Endothelial cell of umbilical vein (primary cell): ENCODE results near the gene RAB2B. TPM values are rescaled to one million over a fixed set of nuclear protein-coding genes. Genes with fewer than 3 reads are reported as not detected.

Source experiments
- BruUV-seq: library from RNA; stranded (reverse); fragments of 400-500 nt; replicated peaks from 2 replicates; lab custom pipeline; 2021; lab: Mats Ljungman, UMichigan
- CTCF ChIA-PET: fragments of 300-600, 350-600 bp; sonication (Branson Sonifier 250); formaldehyde crosslinking; loops from one replicate; lab custom pipeline; 2021; ENCODE audit warnings: antibody characterized with exemption, inconsistent platforms; lab: Charles Lee
- POLR2A ChIA-PET: fragments of 300-600, 350-600 bp; sonication (Branson Sonifier 250); formaldehyde crosslinking; loops from one replicate; lab custom pipeline; 2021; ENCODE audit warnings: antibody characterized with exemption, inconsistent platforms; lab: Charles Lee
- DNase-seq: peaks from one replicate; pipeline ENCODE4 v3.0.0-alpha.2; 2011; ENCODE audit warnings: low read depth, low spot score
- FAIRE-seq: peaks from 2 replicates; lab custom pipeline; 2011; peaks lifted over from hg19 to GRCh38; lab: Jason Lieb, UNC
- H2AFZ ChIP-seq: 2 replicates; pipeline ENCODE4 v1.6.0; 2012; ENCODE audit warnings: low read depth, low read length, control low read depth, inconsistent platforms
- H3K27ac ChIP-seq: 2 replicates; pipeline ENCODE4 v1.5.1; 2011; ENCODE audit warnings: low read depth, mild to moderate bottlenecking, control low read depth, low read length, moderate library complexity; ENCODE audit not compliant: insufficient read depth
- H3K27me3 ChIP-seq, 2 experiments: 2 replicates each; pipeline versions ENCODE4 v1.6.0 to v1.6.1; 2011; ENCODE audit warnings: low read length in 2 of 2, mixed read lengths in 1 of 2; ENCODE audit not compliant: control insufficient read depth in 2 of 2, insufficient read depth in 2 of 2
- H3K36me3 ChIP-seq, 2 experiments: 2 replicates in 1 of 2; 3 replicates in 1 of 2; pipeline ENCODE4 v1.5.1; 2011; ENCODE audit warnings: low read length in 2 of 2, mild to moderate bottlenecking in 1 of 2, moderate library complexity in 1 of 2; ENCODE audit not compliant: control insufficient read depth in 2 of 2, insufficient read depth in 2 of 2; ENCODE audit errors: extremely low read depth in 1 of 2
- H3K4me1 ChIP-seq: 3 replicates; pipeline ENCODE4 v1.5.1; 2011; ENCODE audit warnings: mild to moderate bottlenecking, low read length; ENCODE audit not compliant: control insufficient read depth, insufficient read depth; ENCODE audit errors: extremely low read depth
- H3K4me2 ChIP-seq: 2 replicates; pipeline ENCODE4 v1.6.1; 2011; ENCODE audit warnings: low read length, control low read depth, mixed read lengths; ENCODE audit not compliant: insufficient read depth
- H3K4me3 ChIP-seq, 3 experiments: fragments of 200-600 bp in 1 of 3; sonication (generic), shearing (Covaris generic) in 1 of 3; replicated peaks in 1 of 3; 2 replicates each; pipeline ENCODE4 v1.5.1; 2011 to 2016; ENCODE audit warnings: control low read depth in 3 of 3, low read length in 3 of 3, mild to moderate bottlenecking in 2 of 3, inconsistent platforms in 1 of 3, low read depth in 1 of 3, moderate library complexity in 1 of 3; ENCODE audit not compliant: insufficient read depth in 1 of 3
- H3K79me2 ChIP-seq: 2 replicates; pipeline ENCODE4 v1.6.0; 2012; ENCODE audit warnings: low read length, inconsistent platforms; ENCODE audit not compliant: control insufficient read depth, insufficient read depth
- H3K9ac ChIP-seq: replicated peaks from 2 replicates; pipeline ENCODE3; 2011; ENCODE audit warnings: low read length, control low read depth; ENCODE audit not compliant: insufficient read depth; ENCODE audit errors: extremely low read depth
- H3K9me1 ChIP-seq: replicated peaks from 3 replicates; pipeline ENCODE4 v1.6.0; 2011; ENCODE audit warnings: mild to moderate bottlenecking, low read length; ENCODE audit not compliant: control insufficient read depth, insufficient read depth; ENCODE audit errors: extremely low read depth
- H3K9me3 ChIP-seq: replicated peaks from 2 replicates; pipeline ENCODE4 v1.5.1; 2012; ENCODE audit warnings: low read length, inconsistent platforms; ENCODE audit not compliant: control insufficient read depth, insufficient read depth
- H4K20me1 ChIP-seq: replicated peaks from 2 replicates; pipeline ENCODE3; 2011; ENCODE audit warnings: mild to moderate bottlenecking, low read length; ENCODE audit not compliant: control insufficient read depth, insufficient read depth; ENCODE audit errors: extremely low read depth
- EZH2 ChIP-seq: IDR thresholded peaks from 2 replicates; pipeline ENCODE4 v1.6.1; 2012; ENCODE audit warnings: borderline replicate concordance, low read depth, mild to moderate bottlenecking, moderate library complexity, low read length, inconsistent platforms; ENCODE audit not compliant: severe bottlenecking
- FOS ChIP-seq: IDR thresholded peaks from 2 replicates; pipeline ENCODE4 v1.6.1; 2011; ENCODE audit warnings: mild to moderate bottlenecking, low read length, moderate library complexity, borderline replicate concordance; ENCODE audit not compliant: insufficient read depth
- GATA2 ChIP-seq: IDR thresholded peaks from 2 replicates; pipeline ENCODE4 v1.7.0; 2011; ENCODE audit warnings: low read depth, mild to moderate bottlenecking, moderate library complexity, mixed read lengths, low read length; ENCODE audit not compliant: insufficient read length, insufficient read depth
- JUN ChIP-seq: IDR thresholded peaks from 2 replicates; pipeline ENCODE4 v1.6.1; 2011; ENCODE audit warnings: borderline replicate concordance, low read depth; ENCODE audit not compliant: insufficient read length, insufficient read depth
- MYC ChIP-seq: IDR thresholded peaks from one replicate; pipeline ENCODE4 v1.6.1; 2011; ENCODE audit warnings: mild to moderate bottlenecking, low read depth, low read length
- POLR2A ChIP-seq: IDR thresholded peaks from 2 replicates; pipeline ENCODE4 v1.6.1; 2012; ENCODE audit warnings: low read depth, mild to moderate bottlenecking, control low read depth, low read length
- POLR2AphosphoS5 ChIP-seq: IDR thresholded peaks from 2 replicates; pipeline ENCODE4 v1.6.1; 2012; ENCODE audit warnings: low read depth, mild to moderate bottlenecking, control low read depth, low read length, moderate library complexity; ENCODE audit not compliant: insufficient read depth
- dilution Hi-C: fragments of 300-500 bp; cut with MboI; formaldehyde crosslinking; loops from one replicate; pipeline ENCODE4 v1.15.0; 2019; ENCODE audit warnings: low sequenced_read_pairs; ENCODE audit not compliant: extremely low pct_ligation_motif_present
- intact Hi-C: fragments of 100-400 bp; cut with micrococcal nuclease; formaldehyde crosslinking; loops from one replicate; pipeline ENCODE4 v1.10.0; 2022
- polyA plus RNA-seq, 4 experiments: library from polyadenylated mRNA; depleted of rRNA in 3 of 4; stranded (reverse) in 3 of 4; unstranded in 1 of 4; fragments of >200 nt; gene quantifications; 2 replicates each; pipeline versions ENCODE4 v1.2.1 to v1.2.3, GENCODE V29; 2011 to 2012; ENCODE audit warnings: missing spikeins in 1 of 4
- total RNA-seq: library from RNA; stranded (reverse); gene quantifications from 2 replicates; pipeline ENCODE4 v1.2.3, GENCODE V29; 2021
- TF ChIP-seq, protein P1 (sequence below): IDR thresholded peaks from 2 replicates; pipeline ENCODE4 v1.6.1; 2011; ENCODE audit not compliant: insufficient read depth, insufficient read length
- TF ChIP-seq, protein P2 (sequence below), 2 donors: IDR thresholded peaks; 1 replicate in 1 of 2; 2 replicates in 1 of 2; pipeline ENCODE4 v1.5.1; 2011; ENCODE audit warnings: low read length in 2 of 2, mild to moderate bottlenecking in 2 of 2, moderate library complexity in 2 of 2, control low read depth in 1 of 2, inconsistent platforms in 1 of 2, low read depth in 1 of 2; ENCODE audit not compliant: insufficient read depth in 1 of 2; ENCODE audit errors: extremely low read depth in 1 of 2

Gene RAB2B
- total and polyA plus RNA-seq, 2 donors (not counting 3 experiments of a cell fraction or from before 2014, with no cell fraction given), result 27.9 to 29.1 TPM

DNA sequence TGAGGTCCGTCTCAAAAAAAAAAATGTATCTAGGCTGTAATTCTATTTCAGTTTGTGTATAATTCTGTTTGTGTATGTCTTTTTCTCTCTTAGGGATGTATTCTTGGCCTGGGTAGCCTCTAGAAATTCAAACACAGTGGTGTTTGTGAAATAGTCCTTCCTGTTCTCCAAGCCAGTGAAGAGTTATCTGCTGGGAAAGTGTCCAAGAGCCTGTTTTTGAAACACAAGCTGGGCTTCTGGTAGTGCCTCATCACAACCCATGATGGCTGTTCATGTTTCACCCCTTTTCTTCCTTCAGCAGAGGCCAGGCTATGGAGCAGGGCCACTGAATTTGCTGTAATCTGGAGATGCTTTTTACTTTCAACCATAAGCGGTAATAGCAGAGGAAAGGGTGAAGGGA is 19.7 kb upstream of the RAB2B start:
- Histone ChIP-seq H4K20me1 (no peaks in the 10 kb centered on the region), H3K4me1 (no peaks in the 10 kb centered on the region), H3K4me3 (no peak overlapping the region), H3K4me2 (no peak overlapping the region), H3K27me3 (no peaks in the 10 kb centered on the region), H3K36me3 (peaks cover 26 to 37% of the 10 kb centered on the region in 2 experiments), H3K79me2 (peaks cover 2% of the 10 kb centered on the region), H3K9me1 (no peaks in the 10 kb centered on the region), H2AFZ (no peak overlapping the region), H3K9ac (no peak overlapping the region), H3K27ac (no peak overlapping the region), H3K9me3 (no peaks in the 10 kb centered on the region)
- intact Hi-C loops, result no loop called here
- TF ChIP-seq POLR2AphosphoS5 (no peak), EZH2 (no peak), GATA2 (no peak), JUN (no peak), POLR2A (no peak), FOS (no peak), MYC (no peak)
- TF ChIP-seq, protein P1, sequence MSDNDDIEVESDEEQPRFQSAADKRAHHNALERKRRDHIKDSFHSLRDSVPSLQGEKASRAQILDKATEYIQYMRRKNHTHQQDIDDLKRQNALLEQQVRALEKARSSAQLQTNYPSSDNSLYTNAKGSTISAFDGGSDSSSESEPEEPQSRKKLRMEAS, result no peak
- TF ChIP-seq, protein P2, sequence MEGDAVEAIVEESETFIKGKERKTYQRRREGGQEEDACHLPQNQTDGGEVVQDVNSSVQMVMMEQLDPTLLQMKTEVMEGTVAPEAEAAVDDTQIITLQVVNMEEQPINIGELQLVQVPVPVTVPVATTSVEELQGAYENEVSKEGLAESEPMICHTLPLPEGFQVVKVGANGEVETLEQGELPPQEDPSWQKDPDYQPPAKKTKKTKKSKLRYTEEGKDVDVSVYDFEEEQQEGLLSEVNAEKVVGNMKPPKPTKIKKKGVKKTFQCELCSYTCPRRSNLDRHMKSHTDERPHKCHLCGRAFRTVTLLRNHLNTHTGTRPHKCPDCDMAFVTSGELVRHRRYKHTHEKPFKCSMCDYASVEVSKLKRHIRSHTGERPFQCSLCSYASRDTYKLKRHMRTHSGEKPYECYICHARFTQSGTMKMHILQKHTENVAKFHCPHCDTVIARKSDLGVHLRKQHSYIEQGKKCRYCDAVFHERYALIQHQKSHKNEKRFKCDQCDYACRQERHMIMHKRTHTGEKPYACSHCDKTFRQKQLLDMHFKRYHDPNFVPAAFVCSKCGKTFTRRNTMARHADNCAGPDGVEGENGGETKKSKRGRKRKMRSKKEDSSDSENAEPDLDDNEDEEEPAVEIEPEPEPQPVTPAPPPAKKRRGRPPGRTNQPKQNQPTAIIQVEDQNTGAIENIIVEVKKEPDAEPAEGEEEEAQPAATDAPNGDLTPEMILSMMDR (IDR thresholded peaks at IDR 0.05; ENCODE audit: extremely low read depth in 1 of 2, insufficient read depth in 1 of 2, low read depth in 1 of 2, low read length in 2 of 2), result no peak
- CTCF ChIA-PET, result interaction anchor here (1.5 kb wide), 1 partner anchor 61 kb away, joined by 3 read pairs; no protein-coding TSS in a partner anchor
- no TSS peak for BruUV-seq
- DNase-seq (no peak), FAIRE-seq (no peak)
- POLR2A ChIA-PET, result no interaction called here
- dilution Hi-C loops, result no loop called here
